Suppressor macrophage treated with lipopolysaccharide for 1 hour (primary cell): ENCODE data around the gene UNC13A.
"Not testable (repeated sequence)": the region's sequence is repeated elsewhere in the genome, so short reads cannot be mapped to it uniquely, and the experiment has no call there.

Source experiments
- DNase-seq, 3 donors: peaks; one replicate each; pipeline ENCODE4 v3.0.0-alpha.2; 2020 to 2022

The UNC13A gene

GRCh38 chr19:17601683-17602082 is 86.5 kb downstream of the UNC13A start:
- DNase-seq, result no peak

DNA sequence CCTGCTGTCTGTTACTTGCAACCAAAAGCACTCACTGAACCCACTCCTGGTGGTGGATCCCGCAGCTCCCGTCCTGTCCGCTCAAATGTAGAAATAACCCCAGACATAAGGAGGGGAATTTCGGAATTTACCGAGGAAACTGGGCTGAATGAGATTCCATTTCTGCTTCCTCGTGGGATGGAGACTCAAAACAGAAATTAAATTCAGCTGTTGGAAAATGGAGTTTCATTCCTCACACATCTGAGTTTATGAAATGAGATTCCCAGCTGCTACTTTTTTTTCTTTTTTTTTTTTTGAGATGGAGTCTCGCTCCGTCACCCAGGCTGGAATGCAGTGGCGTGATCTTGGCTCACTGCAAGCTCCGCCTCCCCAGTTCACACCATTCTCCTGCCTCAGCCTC is 88.4 kb downstream of the UNC13A start:
- DNase-seq, result no peak

GRCh38 chr19:17598953-17599352 is 89.2 kb downstream of the UNC13A start:
- DNase-seq, result no peak

- DNase-seq, result not testable (repeated sequence)
These were observed 90.1 kb downstream of the UNC13A start for GRCh38 chr19:17598063-17598462.

DNA sequence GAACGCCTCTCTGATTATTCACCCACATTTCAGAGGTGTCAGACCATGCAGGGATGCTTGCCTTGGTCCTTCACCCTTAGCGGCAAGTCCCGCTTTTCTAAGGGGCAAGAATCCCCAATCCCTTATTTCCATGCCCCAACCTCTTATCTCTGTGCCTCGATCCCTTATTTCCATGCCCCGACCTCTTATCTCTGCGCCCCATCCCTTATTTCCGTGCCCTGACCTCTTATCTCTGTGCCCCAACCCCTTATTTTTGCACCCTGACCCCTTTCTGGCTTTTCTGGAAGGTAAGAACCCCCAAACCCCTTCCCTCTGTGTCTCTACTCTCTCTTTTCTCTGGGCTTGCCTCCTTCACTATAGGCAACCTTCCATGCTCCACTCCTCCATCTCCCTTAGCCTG is 93.9 kb downstream of the UNC13A start:
- DNase-seq, result not testable (repeated sequence)

GRCh38 chr19:17590866-17591265 is 97.3 kb downstream of the UNC13A start:
- no peak for DNase-seq

- not testable (repeated sequence) for DNase-seq
These were observed 102.8 kb downstream of the UNC13A start for GRCh38 chr19:17585395-17585794.

DNA sequence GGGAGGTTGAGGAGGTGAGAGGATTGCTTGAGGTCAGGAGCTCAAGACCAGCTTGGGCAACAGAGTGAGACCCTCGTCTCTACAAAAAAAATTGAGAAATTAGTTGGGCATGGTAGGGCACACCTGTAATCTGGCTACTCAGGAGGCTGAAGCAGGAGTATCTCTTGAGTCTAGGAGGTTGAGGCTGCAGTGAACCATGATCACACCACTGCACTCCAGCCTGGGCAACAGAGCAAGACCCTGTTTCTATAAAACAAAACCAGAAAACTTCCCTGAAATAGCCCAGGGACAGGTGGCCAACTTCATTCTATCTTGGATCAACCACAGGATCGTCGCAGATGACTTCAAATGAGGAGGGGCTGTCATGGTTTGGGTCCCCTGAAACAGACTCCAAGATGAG is 104.0 kb downstream of the UNC13A start:
- DNase-seq, result no peak

GRCh38 chr19:17582613-17583012 is 105.5 kb downstream of the UNC13A start:
- DNase-seq, result no peak

DNA sequence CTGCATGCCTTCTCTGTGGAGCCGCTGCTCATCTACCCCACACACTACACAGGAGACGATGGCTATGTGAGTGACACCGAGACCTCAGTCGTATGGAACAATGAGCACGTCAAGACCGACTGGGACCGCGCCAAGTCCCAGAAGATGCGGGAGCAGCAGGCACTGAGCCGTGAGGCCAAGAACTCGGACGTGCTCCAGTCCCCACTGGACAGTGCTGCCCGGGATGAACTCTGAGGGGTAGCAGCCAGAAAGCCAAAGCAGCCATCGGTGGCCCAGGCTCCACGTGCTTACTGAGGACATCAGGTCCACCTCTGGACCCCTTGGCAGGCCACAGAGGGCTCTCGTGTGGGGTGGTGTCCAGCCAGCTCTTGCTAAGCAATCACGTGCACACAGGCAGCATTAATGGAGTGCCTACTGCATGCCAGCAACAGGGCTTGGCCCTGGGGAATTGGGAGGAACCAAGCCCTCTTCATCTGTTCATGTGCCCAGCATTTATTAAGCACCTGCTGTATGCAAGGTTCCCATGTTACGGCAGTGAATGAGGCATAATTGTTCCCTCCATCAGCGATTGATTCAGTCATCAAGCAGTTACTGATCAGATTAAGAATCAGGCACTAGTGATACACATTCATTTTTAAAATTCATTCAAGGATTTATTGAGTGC is 106.8 kb downstream of the UNC13A start:
- DNase-seq, result no peak

GRCh38 chr19:17580470-17581144 is 107.5 kb downstream of the UNC13A start:
- DNase-seq, result no peak

GRCh38 chr19:17579661-17580244 is 108.4 kb downstream of the UNC13A start:
- DNase-seq, result peak; percentile 59 to 84 (median 68)

DNA sequence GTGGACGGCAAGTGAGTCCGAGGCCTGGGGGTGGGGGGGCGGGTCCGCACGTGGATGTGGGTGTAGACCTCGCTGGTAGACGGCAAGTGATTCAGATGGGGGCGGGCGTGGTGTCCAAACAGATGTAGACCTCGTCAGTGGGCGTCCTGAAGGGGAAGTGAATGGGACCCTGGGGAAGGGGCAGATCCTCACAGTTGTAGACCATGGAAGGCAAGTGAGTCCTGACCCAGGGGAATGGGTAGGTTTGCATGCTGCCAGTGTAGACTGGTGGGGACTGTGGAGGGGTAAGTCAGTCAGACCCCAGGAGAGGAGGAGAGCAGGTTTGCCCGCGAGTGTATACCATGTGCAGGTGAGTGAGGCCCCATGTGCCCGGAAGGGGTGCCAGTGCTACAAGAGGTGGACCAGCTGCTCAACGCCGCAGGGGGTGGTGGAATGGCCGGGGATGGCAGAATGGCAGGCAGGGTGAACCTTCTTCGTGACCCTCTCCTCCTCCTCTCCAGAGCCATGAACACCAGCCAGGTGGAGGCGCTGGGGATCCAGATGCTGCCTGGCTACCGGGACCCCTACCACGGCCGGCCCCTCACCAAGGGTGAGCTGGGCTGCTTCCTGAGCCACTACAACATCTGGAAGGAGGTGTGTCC is 110.6 kb downstream of the UNC13A start:
- peak in 2 of 3 donors; percentile 12 to 14 for DNase-seq

DNA sequence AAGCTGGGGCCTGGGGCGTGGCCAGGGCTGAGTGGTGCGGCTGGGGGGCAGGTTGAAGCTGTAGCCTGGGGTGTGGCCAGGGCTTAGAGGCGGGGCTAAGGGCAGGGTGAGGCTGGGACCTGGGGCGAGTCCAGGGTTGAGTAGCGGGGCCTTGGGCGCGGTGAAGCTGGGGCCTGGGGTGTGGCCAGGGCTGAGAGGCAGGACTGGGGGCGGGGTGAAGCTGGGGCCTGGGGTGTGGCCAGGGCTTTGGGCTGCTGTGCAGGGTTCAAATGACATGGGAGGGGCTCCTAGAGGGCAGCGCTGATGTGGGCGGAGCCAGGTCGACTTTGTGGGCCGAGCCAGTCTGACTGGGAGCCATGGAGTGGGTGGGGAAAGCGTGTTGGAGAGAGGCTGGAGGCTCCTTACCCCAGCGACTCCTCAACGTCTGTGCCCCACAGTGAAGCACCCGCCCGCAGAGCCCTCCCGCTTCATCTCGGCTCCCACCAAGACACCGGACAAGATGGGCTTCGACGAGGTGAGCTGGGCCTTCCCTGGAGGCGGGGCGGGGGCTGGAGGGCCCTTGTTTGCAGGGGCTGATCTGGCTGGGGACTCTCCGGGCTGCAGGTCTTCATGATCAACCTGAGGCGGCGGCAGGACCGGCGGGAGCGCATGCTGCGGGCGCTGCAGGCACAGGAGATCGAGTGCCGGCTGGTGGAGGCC is 111.2 kb downstream of the UNC13A start:
- peak in 1 of 3 donors; percentile 18 for DNase-seq

DNA sequence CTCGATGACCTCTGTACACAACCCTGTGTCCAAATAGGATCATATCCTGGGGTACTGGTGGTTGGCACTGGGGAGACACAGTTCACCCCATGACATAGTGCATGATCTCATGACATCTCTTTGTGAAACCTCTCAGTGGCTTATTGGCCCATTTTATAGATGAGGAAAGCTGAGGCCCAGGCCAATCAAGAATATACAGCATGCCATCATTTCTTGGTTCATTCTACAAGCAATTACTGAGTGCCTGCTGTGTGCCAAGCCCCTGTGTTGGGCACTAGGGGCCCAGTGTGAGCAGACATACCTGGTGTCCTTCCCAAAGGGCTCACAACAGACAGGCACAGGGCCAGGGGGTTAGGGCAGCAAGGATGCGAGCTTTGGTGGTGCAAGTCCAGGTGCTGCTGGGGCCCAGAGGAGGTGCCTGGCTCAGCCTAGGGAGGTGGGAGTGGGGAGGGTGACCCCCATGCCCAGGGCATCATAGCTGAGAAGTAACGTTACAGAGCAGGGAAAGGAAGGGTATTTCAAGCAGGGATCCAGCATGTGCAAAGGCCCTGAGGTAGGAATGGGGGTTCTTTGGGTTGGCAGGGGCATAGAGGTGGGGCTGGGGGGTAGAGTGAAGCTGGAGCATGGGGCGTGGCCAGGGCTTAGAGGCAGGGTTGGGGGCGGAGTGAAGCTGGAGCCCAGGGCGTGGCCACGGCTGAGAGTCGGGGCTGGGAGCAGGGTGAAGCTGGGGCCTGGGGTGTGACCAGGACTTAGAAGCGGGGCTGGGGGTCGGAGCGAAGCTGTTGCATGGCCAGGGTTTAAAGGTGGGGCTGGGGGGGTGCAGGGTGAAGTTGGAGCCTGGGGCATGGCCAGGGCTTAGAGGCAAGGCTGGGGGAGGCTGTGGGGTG is 112.0 kb downstream of the UNC13A start:
- DNase-seq, result peak in 1 of 3 donors; percentile 16

DNA sequence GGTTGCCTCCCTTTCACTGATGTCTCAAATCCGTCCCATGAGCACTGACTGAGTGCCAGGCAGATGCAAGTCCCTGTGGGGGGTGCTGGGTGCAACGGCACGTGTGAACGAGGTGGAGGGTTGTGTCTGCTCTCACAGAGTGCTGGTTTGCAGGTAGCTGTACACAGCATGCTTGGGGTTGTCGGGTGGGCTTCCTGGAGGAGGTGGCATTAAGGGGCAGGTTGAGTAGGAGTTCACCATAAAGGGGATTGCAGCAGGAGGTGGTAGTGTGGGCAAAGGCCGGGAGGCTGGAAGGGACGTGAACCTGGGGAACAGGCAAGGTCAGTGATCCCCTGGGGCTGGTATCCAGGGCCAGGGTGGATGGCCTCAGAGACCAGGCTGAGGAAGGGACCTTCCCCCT is 115.5 kb downstream of the UNC13A start:
- peak in 1 of 3 donors; percentile 17 for DNase-seq

DNA sequence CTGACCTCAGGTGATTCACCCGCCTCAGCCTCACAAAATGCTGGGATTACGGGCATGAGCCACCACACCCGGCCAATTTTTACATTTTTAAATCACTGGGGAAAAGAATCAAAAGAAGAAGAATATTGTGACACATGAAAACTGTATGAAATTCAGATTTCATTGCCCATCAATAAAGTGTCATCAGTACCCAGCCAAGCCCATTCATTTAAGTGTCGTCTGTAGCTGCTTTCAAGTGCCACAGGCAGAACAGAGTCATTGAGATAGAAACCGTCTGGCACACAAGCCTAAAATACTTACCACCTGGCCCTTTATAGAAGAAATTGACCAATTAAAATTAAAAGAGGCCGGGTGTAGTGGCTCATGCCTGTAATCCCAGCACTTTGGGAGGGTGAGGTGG is 117.4 kb downstream of the UNC13A start:
- DNase-seq, result peak in 1 of 3 donors; percentile 3

DNA sequence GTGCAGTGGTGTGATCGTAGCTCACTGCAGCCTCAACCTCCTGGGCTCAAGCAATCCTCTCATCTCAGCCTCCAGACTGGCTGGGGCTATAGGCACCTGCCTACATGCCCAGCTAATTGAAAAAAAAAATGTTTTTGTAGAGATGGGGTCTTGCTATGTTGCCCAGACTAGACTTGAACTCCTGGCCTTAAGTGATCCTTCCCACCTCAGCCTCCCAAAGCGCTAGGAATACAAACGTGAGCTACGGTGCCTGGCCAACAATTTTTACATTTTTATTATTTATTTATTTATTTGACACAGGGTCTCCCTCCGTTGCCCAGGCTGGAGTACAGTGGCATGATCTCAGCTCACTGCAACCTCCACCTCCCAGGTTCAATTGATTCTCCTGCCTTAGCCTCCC is 117.9 kb downstream of the UNC13A start:
- DNase-seq, result not testable (repeated sequence)

DNA sequence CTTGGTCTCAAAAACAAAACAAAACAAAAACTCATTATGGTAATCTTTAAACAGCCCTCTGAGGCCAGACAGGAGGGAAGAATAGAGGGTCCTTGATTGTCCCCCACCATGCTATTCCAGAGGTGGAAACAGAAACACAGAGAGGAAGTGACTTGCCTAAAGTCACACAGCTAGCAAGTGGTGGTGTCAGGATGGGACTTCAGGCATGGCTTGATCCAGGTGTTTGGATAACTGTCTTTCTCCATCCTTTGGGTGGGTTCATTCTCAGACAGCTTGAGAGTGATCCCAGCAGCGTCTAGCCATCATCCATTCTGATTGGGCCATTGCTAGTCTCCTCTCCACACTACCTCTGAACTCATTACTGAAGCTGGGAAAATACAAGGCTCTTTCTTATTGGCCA is 120.2 kb downstream of the UNC13A start:
- no peak for DNase-seq

GRCh38 chr19:17565611-17566010 is 122.5 kb downstream of the UNC13A start:
- DNase-seq, result no peak

DNA sequence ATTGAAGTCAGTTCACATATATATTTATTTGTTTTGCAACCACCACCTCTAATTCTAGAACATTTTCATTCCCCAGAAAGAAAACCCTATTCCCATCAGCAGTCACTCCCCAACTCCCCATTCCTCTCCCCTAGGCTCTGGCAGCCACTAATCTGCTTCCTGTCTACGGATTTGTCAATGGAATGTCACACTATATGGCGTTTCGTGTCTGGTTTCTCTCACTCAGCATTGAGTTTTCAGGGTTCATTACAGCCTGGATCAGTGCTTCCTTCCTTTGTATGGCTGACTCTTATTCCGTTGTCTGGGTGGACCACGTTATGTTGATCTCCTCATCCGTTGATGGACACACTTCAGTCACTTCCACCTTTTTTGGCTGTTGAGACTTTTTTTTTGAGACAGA is 123.4 kb downstream of the UNC13A start:
- DNase-seq, result no peak

GRCh38 chr19:17562561-17562960 is 125.6 kb downstream of the UNC13A start:
- no peak for DNase-seq
